ENCODE results near the gene GABPA.

- no peak for TF ChIP-seq CTCF (IDR thresholded peaks at IDR 0.05)
- no peak for TF ChIP-seq POLR2A (IDR thresholded peaks at IDR 0.05)
Observed at GRCh38 chr21:25732091-25732760, 2.5 kb upstream of the GABPA start.

Measured in esophagus squamous epithelium (tissue), 4 donors.